ENCODE data around the gene KLC1.

KLC1 gene

DNA sequence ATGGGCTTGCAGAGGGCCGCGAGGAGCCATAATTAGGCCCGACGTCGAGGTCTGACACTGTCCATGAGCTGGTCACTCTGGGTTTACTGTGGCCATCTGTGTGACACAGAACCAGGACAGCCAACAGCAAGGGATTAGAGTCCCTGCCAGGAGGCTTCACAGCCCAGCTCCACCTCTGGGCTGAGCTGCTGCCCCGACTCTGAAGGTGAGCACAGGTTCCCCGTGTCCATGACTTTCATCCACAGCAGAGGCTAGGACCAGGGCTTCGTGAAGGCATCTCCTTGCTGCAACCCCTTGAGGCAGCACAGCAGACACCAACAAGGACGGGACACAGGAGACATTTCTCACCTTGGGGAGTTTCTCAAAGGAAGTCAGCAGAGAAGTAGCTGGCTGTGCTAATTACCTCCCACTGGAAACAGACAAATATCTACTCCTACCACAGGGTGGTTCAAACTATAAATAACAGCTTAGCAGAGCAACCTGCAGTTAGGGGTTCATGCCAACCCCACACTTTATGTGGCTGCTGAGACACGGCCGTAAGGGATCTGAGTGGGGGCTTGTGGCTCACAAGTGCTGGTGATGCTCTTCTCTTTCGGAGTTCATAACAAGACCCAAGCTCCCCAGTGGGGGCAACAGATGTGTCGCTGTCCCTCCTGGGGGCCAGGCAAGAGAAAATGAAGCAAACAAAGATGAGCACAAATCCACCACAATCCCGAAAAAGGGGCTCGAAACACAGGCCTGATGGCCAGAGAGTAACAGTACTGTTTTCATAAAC, 115.8 kb downstream of the KLC1 start:
- no peak for DNase-seq (ENCODE audit: low spot score)
- TF ChIP-seq, protein P1, sequence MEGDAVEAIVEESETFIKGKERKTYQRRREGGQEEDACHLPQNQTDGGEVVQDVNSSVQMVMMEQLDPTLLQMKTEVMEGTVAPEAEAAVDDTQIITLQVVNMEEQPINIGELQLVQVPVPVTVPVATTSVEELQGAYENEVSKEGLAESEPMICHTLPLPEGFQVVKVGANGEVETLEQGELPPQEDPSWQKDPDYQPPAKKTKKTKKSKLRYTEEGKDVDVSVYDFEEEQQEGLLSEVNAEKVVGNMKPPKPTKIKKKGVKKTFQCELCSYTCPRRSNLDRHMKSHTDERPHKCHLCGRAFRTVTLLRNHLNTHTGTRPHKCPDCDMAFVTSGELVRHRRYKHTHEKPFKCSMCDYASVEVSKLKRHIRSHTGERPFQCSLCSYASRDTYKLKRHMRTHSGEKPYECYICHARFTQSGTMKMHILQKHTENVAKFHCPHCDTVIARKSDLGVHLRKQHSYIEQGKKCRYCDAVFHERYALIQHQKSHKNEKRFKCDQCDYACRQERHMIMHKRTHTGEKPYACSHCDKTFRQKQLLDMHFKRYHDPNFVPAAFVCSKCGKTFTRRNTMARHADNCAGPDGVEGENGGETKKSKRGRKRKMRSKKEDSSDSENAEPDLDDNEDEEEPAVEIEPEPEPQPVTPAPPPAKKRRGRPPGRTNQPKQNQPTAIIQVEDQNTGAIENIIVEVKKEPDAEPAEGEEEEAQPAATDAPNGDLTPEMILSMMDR (IDR thresholded peaks at IDR 0.05; ENCODE audit: borderline replicate concordance, control extremely low read depth, extremely low read depth, insufficient read depth, missing control alignments): no peak
- in situ Hi-C loops (cut with MboI; ENCODE audit: low sequenced_read_pairs, unreplicated experiment): no loop called here

DNA sequence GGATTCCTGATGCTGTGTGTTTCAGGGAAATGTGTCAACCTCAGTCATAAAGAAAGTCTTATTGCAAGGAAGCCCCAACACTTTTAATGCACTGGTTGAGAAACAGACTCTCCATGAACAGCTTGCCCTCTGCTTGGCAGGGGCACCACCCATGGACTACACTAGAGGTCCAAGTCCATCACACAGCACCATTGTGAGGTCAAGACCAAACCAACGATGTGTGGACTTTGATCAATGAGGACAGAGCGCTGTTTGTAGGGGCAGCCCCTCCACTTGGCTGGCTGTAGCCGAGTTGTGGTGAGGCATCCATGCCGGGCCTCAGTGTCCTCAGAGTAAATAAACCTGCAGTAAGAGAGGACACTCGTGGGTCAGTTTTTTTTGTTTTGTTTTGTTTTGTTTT, 116.4 kb downstream of the KLC1 start:
- in situ Hi-C loops (cut with MboI; ENCODE audit: low sequenced_read_pairs, unreplicated experiment): no loop called here
- TF ChIP-seq, protein P1 (IDR thresholded peaks at IDR 0.05; ENCODE audit: borderline replicate concordance, control extremely low read depth, extremely low read depth, insufficient read depth, missing control alignments): no peak
- DNase-seq (ENCODE audit: low spot score): no peak

DNA sequence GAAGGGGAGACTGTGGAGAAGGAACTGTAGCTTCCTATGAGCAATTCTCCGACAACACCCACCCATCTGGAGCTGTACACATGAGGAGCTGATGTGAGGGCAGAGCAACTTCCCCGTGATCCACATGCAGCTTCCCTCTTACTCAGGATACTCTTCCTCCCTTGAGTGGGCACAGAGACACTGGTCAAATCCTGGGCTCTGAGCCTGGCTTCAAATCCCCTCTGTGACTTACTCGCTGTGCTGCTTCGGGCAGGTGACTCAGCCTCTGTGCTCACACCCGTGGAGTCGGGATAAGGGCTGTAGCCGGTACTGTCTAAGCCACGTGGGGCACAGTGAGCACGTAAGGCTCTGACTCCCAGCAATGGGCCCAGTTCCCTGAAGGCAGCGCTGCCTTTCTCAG, 117.7 kb downstream of the KLC1 start:
- in situ Hi-C loops (cut with MboI; ENCODE audit: low sequenced_read_pairs, unreplicated experiment): no loop called here
- TF ChIP-seq, protein P1 (IDR thresholded peaks at IDR 0.05; ENCODE audit: borderline replicate concordance, control extremely low read depth, extremely low read depth, insufficient read depth, missing control alignments): no peak
- DNase-seq (ENCODE audit: low spot score): no peak

DNA sequence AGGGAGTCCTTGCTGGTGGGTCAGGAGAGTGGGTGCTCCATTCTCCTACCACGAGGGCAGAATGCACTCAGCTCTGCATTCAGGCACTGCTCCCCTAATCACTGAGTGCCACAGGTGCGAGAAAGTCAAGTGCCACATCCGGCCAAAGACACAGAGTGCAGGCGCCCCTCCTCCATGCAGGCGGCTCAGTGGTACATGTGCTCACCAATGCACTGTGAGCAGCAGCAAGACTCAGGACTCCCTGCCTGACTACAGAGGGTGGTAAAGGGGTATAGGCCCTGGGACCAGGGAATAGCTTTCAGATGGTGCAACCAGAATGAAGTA, 119.5 kb downstream of the KLC1 start:
- DNase-seq (ENCODE audit: low spot score): no peak
- TF ChIP-seq, protein P1 (IDR thresholded peaks at IDR 0.05; ENCODE audit: borderline replicate concordance, control extremely low read depth, extremely low read depth, insufficient read depth, missing control alignments): no peak
- in situ Hi-C loops (cut with MboI; ENCODE audit: low sequenced_read_pairs, unreplicated experiment): no loop called here

DNA sequence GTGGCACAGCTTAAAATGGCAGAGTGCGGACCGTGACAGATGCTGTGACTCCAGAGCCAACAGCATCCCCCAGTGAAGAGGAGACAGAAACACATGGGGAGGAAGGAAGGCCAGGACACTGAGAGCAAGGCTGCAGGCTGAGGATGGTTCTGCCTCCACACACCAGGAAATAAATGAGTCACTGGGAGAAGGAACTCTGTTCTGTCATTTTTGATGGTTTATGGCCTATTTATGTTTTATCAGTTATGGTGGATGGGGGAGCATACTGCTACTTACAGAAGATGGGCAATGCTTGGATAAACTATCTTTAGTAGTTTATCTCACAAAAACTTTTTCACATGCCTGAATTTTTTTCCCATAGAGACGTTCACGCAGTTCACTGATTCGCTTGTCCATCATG, 120.4 kb downstream of the KLC1 start:
- no peak for DNase-seq (ENCODE audit: low spot score)
- TF ChIP-seq, protein P1 (IDR thresholded peaks at IDR 0.05; ENCODE audit: borderline replicate concordance, control extremely low read depth, extremely low read depth, insufficient read depth, missing control alignments): no peak
- in situ Hi-C loops (cut with MboI; ENCODE audit: low sequenced_read_pairs, unreplicated experiment): no loop called here

DNA sequence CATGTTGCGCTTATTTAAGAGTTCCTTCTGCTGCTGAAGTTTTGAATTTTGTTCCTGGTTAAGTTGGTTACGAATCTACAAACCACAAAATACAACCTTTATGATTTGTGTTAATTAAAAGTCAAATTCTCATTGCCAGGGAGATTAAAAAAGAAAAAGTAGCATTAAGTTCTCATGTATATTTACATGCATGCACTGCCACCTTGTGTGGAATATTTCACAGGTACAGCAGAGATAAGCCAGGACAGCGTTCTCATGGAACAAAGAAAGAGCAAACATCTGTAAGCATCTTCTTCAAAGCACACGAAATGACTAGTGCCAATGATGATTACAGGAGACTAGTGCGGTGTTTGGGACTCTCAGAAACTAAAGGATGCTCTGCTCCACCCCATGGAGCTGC, 120.8 kb downstream of the KLC1 start:
- DNase-seq (ENCODE audit: low spot score): no peak
- TF ChIP-seq, protein P1 (IDR thresholded peaks at IDR 0.05; ENCODE audit: borderline replicate concordance, control extremely low read depth, extremely low read depth, insufficient read depth, missing control alignments): no peak
- in situ Hi-C loops (cut with MboI; ENCODE audit: low sequenced_read_pairs, unreplicated experiment): no loop called here
